HL-60 (cell line): Measurements from ENCODE around the gene PLEKHG2. TPM values are rescaled to one million over a fixed set of nuclear protein-coding genes. Genes with fewer than 3 reads are reported as not detected.

Experiments used
- DNase-seq, 2 experiments: peaks; one replicate each; pipeline ENCODE4 v3.0.0-alpha.2; 2010 to 2020; ENCODE audit warnings: low read depth in 1 of 2, low spot score in 1 of 2
- H3K27ac ChIP-seq: fragments of 250-450 bp; sonication (Bioruptor Pico); replicated peaks from 2 replicates; pipeline ENCODE4 v1.5.1; 2020; ENCODE audit warnings: mild to moderate bottlenecking, moderate library complexity
- H3K27me3 ChIP-seq: fragments of 250-450 bp; sonication (Bioruptor Pico); 2 replicates; pipeline ENCODE4 v1.5.1; 2021; ENCODE audit warnings: mild to moderate bottlenecking, moderate library complexity; ENCODE audit not compliant: insufficient read depth, poor library complexity, severe bottlenecking
- H3K4me3 ChIP-seq: replicated peaks from 2 replicates; pipeline ENCODE4 v1.5.1; 2011; ENCODE audit warnings: mild to moderate bottlenecking, control low read depth, low read length; ENCODE audit not compliant: insufficient read depth
- GABPA ChIP-seq: IDR thresholded peaks from 2 replicates; pipeline ENCODE4 v1.6.1; 2012; ENCODE audit warnings: low read depth
- POLR2AphosphoS5 ChIP-seq: IDR thresholded peaks from 2 replicates; pipeline ENCODE4 v1.6.1; 2012; ENCODE audit warnings: low read depth
- SPI1 ChIP-seq: IDR thresholded peaks from 2 replicates; pipeline ENCODE4 v1.6.1; 2012; ENCODE audit warnings: low read depth, mild to moderate bottlenecking, borderline replicate concordance
- microRNA-seq: library from miRNA; unstranded; fragments of <30 nt; microRNA quantifications from one replicate; pipeline ENCODE4, GENCODE V29; 2018
- TF ChIP-seq, protein P1 (sequence below): IDR thresholded peaks from one replicate; pipeline ENCODE4 v1.5.1; 2011; ENCODE audit warnings: low read length, control low read depth, inconsistent platforms; ENCODE audit not compliant: insufficient read depth
- TF ChIP-seq, protein P2 (sequence below): IDR thresholded peaks from 2 replicates; pipeline ENCODE4 v1.6.1; 2012; ENCODE audit warnings: low read depth; ENCODE audit not compliant: insufficient replicate concordance

The PLEKHG2 gene

DNA sequence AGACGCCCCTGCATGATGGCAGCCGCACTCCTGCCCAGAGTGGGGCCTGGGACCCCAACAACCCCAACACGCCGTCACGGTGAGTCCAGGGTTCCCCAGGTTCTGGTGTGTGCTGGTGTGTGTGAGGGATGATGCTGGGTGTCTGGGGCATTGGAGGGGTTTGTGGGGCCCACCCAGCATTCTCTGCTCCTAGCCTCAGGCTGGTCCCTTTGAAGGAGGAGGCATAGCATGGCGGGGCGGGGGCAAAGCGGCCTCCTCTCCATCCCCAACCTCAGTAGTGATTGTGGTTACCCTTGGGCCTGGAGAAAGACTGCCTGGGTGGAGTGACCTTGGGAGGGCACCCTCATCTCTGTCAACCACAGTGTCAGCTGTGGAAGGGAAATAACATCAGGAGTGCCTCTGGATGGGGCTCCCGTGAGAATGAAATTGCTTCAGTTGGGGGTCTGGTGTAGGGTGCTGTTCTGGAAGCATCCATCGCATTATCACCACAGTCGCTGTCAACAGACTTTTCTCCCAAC lies 61.0 kb downstream of the PLEKHG2 start:
- no peak for DNase-seq
- TF ChIP-seq SPI1: no peak
- no peak for TF ChIP-seq GABPA
- TF ChIP-seq, protein P1, sequence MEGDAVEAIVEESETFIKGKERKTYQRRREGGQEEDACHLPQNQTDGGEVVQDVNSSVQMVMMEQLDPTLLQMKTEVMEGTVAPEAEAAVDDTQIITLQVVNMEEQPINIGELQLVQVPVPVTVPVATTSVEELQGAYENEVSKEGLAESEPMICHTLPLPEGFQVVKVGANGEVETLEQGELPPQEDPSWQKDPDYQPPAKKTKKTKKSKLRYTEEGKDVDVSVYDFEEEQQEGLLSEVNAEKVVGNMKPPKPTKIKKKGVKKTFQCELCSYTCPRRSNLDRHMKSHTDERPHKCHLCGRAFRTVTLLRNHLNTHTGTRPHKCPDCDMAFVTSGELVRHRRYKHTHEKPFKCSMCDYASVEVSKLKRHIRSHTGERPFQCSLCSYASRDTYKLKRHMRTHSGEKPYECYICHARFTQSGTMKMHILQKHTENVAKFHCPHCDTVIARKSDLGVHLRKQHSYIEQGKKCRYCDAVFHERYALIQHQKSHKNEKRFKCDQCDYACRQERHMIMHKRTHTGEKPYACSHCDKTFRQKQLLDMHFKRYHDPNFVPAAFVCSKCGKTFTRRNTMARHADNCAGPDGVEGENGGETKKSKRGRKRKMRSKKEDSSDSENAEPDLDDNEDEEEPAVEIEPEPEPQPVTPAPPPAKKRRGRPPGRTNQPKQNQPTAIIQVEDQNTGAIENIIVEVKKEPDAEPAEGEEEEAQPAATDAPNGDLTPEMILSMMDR: no peak
- TF ChIP-seq, protein P2, sequence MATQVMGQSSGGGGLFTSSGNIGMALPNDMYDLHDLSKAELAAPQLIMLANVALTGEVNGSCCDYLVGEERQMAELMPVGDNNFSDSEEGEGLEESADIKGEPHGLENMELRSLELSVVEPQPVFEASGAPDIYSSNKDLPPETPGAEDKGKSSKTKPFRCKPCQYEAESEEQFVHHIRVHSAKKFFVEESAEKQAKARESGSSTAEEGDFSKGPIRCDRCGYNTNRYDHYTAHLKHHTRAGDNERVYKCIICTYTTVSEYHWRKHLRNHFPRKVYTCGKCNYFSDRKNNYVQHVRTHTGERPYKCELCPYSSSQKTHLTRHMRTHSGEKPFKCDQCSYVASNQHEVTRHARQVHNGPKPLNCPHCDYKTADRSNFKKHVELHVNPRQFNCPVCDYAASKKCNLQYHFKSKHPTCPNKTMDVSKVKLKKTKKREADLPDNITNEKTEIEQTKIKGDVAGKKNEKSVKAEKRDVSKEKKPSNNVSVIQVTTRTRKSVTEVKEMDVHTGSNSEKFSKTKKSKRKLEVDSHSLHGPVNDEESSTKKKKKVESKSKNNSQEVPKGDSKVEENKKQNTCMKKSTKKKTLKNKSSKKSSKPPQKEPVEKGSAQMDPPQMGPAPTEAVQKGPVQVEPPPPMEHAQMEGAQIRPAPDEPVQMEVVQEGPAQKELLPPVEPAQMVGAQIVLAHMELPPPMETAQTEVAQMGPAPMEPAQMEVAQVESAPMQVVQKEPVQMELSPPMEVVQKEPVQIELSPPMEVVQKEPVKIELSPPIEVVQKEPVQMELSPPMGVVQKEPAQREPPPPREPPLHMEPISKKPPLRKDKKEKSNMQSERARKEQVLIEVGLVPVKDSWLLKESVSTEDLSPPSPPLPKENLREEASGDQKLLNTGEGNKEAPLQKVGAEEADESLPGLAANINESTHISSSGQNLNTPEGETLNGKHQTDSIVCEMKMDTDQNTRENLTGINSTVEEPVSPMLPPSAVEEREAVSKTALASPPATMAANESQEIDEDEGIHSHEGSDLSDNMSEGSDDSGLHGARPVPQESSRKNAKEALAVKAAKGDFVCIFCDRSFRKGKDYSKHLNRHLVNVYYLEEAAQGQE: no peak
- TF ChIP-seq POLR2AphosphoS5: no peak
- H3K27ac ChIP-seq: no peak overlapping the region
- no peak overlapping the region for H3K4me3 ChIP-seq
- H3K27me3 ChIP-seq: no peaks in the 10 kb centered on the region

DNA sequence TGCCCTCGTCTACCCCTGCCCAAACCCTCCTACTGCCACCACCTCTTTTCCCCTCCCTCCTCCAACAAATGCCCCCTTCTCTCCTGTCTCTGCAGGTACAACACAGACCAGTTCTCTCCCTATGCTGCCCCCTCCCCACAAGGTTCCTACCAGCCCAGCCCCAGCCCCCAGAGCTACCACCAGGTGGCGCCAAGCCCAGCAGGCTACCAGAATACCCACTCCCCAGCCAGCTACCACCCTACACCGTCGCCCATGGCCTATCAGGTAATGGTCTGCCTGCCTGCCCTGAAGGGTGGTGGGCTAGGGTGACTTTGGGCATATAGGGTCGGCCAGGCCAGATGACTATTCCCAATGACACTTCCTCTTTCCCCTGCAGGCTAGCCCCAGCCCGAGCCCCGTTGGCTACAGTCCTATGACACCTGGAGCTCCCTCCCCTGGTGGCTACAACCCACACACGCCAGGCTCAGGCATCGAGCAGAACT lies 61.7 kb downstream of the PLEKHG2 start:
- Histone ChIP-seq H3K27ac (no peak overlapping the region), H3K27me3 (no peaks in the 10 kb centered on the region), H3K4me3 (no peak overlapping the region)
- peak in 1 of 2 experiments; percentile 56 for DNase-seq
- TF ChIP-seq, protein P1: peak; percentile 49
- TF ChIP-seq SPI1 (peak; percentile 37; the same call in 1 of the 2 replicates), GABPA (no peak), POLR2AphosphoS5 (no peak)
- TF ChIP-seq, protein P2: no peak

DNA sequence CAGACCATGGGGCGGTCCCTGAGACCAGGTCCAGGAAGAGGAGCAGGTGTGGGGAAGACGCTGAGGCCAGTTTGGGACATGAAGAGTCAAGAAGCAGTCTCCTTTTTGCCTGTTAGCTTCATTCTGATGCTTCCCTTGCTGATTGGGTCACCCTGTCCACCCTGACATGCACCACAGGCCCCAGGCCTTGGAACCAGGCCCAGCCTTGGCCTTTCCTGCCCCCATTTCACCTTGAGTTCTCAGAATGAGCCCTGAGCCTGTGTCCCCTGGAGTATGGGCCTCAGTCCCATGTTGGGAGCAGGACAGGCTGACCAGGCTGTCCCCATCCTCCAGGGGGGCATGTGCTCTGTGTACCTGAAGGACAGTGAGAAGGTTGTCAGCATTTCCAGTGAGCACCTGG lies 63.3 kb downstream of the PLEKHG2 start:
- no peak for DNase-seq
- Histone ChIP-seq H3K27ac (no peak overlapping the region), H3K4me3 (no peak overlapping the region), H3K27me3 (no peaks in the 10 kb centered on the region)
- TF ChIP-seq, protein P1: no peak
- no peak for TF ChIP-seq SPI1
- no peak for TF ChIP-seq GABPA
- TF ChIP-seq POLR2AphosphoS5: no peak
- TF ChIP-seq, protein P2: no peak

Small RNA genes lying within 50 kb of the gene (microRNA-seq; reads per million reads assigned to microRNA genes)
- not detected for gene MIR4530
